GM21786 (cell line): ENCODE data around the gene RUBCNL.
"Not testable (repeated sequence)": the region's sequence is repeated elsewhere in the genome, so short reads cannot be mapped to it uniquely, and the experiment has no call there.

Experiments
- ATAC-seq: cut with Tn5 transposase; IDR thresholded peaks from one replicate; pipeline ENCODE4 v1.9.1; 2021; ENCODE audit not compliant: unreplicated experiment

RUBCNL gene, protein sequence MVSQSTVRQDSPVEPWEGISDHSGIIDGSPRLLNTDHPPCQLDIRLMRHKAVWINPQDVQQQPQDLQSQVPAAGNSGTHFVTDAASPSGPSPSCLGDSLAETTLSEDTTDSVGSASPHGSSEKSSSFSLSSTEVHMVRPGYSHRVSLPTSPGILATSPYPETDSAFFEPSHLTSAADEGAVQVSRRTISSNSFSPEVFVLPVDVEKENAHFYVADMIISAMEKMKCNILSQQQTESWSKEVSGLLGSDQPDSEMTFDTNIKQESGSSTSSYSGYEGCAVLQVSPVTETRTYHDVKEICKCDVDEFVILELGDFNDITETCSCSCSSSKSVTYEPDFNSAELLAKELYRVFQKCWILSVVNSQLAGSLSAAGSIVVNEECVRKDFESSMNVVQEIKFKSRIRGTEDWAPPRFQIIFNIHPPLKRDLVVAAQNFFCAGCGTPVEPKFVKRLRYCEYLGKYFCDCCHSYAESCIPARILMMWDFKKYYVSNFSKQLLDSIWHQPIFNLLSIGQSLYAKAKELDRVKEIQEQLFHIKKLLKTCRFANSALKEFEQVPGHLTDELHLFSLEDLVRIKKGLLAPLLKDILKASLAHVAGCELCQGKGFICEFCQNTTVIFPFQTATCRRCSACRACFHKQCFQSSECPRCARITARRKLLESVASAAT

DNA sequence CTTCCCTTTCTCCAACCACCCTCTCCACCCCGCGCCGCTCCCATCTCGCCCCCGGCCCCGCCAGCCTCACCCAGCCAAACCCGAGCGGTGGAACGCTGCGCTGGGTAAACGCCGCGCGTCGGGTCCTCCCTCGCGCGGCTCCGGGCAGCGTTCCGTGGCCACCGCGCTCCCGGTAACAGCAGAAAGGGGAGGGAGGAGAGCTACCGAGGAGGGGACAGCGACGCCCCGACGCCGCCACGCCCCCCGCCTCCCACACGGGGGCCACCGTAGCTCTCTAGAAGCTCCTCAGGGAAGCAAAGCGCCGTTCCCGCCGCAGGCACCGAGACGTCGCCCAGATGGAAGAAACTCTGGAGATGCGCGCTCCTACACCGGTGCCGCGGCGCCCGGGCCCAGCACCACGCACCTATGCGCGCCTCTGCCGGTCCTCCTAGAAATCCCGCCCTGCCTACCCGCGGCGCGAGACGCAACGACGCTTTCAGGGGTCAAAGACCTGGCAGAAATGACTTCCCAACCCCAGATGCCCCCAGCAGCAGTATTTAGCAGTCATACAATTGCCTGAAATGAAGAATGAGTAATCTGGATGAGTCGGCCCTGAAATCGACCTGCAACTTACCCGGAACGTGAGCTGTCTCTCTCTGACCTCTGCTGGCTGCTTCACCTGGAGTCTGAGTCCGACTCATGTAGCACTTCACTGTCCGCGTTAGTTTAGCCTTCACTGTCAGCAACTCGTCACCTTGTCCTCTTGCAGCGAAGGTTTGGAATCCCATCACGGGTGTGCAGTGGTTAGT lies at the start of gene RUBCNL:
RUBCNL (minus strand) TSS at position 189 of the 788 bp plus-strand sequence. CDS start 14,777 bp downstream, outside the sequence.
- ATAC-seq: no peak

DNA sequence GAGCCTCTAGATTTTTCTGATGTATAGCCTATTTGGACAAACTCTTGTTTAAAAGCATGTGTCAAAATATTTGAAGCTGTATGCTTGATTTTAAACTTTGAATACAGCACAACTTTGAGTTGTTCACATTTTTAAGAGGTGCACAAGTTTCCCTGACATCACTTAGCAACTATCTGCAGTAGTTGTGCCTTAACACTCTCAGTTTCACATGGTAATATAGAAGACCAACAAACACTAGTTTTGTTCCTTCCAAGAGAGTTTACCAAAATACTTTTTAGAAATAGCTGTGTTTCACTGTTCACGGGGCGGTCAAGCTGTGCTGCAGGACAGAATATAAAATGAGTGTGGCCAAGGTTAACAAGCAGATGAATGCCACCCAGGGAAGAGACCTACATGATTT lies 42.5 kb upstream of the RUBCNL start:
- not testable (repeated sequence) for ATAC-seq

DNA sequence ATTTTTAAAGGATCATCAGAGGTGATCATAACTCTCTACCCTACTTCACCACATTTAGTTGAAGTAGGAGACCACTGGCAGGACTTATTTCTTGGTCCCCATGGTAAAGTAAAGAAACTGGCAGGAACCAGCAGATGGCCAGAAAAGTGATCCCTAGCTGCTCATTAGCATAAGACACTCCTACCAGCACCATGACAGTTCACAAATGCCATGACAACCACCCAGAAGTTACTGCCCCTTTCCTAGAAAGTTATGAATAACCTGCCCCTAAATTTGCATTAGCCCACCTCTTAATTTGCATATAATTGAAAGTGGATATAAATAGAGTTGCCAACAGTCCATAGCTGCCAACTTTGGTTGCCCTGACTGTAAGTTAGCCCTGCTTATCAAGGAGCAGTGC lies 18.4 kb upstream of the RUBCNL start:
- no peak for ATAC-seq

DNA sequence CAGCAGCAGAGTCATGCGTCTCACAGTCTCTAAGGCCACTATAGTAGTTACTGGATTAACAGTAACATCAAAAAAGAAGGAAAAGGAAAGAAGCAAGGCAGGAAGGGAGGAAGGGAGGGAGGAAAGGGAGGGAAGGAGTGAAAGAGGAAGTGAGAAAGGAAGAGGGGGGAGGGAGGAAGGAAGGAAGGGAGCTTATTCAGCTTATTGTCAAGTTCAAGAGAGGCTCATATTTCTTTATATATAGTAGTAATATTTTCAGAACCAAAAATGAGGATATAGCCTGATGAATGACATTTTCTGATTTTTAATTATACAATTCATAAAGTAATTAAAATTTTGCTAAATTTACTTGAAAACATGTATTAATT lies 17.7 kb upstream of the RUBCNL start:
- ATAC-seq: no peak

DNA sequence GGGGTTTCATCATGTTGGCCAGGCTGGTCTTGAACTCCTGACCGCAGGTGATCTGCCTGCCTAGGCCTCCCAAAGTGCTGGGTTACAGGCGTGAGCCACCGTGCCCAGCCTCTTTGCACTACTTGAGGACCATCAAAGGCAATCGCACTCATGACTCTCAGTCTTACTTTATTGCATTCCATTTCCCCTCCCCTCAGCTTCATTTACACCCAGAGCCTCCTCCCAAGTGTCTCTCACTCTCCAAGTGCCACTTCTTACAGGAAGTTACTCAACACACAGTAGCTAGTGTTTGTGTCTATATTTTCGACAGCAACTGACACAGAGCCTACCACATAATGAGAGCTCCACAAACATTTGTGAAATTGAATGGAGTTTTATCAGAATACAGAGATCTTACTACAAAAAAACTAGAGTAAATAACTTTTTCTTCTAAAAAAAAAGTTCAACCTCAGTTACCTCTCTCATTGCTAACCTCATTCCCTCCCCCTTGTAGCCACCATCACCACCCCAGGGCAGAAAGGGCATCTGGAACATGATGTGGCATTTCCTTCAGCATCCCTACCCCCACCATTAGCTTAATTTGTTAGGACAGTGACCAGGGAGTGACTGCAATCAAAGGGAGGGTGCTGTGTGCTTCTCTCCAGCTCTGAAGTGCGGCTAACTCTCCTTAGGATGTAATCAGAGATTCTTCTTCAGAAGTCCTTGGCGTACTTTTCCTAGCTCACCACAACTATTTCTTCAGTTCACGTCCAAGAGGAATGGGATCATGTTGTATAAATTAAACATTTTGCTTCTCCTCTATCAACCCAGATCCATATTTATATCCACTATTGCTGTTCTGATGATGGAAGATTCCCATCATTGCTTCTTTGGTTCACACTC lies 17.0 kb upstream of the RUBCNL start:
- no peak for ATAC-seq

DNA sequence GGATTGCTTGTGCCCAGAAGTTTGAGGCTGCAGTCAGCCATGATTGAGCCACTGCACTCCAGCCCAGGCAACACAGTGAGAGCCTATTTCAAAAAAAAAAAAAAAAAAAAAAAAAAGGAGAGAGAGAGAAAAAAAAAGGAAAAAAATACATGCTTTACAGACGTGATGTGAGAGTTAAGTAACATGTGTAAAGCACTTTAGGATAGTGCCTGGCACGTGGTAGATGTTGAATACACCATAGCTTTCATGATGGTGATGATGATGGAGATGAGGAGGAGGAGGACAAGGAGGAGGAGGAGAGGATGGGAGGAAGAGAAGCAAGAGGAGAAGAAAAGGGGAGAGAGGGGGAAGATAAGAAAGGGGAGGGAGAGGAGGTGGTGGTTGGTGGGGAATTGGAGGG lies 15.1 kb upstream of the RUBCNL start:
- ATAC-seq: no peak

DNA sequence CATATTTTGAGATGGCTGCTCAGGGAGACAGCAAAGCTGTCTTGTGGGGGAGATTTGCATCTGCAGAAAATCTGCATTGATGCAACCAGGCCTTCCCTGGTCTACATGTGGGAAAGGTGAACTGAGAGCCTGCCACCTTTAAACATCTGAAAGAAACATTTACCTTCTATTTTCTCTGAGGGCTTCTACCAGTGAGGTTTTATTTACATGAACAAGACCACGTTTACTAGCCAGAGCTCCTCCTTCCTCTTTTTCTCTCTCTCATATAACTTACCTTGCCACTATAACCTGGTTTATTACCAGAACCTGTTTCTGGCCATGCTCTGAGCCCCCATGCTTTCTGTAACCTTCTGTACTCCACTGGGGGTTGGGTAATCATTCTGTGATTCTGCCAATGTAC lies 14.4 kb upstream of the RUBCNL start:
- ATAC-seq: no peak

DNA sequence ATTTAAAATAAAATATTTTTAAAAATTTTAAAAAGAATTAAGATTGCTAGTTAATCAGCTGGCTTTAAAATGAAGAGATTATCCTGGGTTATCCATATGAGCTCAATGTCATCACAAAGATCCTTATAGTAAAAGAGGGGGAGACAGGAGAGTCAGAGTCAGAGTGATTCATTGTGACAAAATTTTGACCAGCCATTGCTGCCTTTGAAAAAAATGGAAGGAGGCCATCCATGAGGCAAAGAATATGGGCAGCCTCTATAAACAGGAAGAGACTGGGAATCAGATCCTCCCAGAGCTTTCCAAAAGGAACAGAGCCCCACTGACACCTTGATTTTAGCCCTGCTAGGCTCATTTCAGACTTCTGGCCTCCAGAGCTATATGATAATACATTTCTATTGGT lies 9.3 kb upstream of the RUBCNL start:
- no peak for ATAC-seq

DNA sequence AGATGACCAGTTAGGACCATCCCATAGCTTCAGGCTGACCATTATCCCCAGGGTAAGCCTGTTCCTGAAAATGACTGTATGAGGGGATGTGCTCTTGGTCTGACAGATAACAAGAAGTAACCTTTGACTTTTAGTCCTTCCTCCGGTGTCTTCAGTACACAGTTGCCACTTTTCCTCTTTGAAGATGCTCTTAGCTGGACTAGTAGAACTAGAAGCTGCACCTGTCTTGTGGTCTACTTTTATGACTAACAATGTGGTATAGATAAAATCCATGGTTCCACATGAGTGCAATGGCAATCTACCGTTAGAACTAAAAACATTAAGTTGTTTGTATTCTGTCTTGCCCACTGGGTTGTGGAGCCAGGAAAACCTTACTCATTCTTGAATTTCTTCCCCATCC lies 5.9 kb upstream of the RUBCNL start:
- ATAC-seq: no peak

DNA sequence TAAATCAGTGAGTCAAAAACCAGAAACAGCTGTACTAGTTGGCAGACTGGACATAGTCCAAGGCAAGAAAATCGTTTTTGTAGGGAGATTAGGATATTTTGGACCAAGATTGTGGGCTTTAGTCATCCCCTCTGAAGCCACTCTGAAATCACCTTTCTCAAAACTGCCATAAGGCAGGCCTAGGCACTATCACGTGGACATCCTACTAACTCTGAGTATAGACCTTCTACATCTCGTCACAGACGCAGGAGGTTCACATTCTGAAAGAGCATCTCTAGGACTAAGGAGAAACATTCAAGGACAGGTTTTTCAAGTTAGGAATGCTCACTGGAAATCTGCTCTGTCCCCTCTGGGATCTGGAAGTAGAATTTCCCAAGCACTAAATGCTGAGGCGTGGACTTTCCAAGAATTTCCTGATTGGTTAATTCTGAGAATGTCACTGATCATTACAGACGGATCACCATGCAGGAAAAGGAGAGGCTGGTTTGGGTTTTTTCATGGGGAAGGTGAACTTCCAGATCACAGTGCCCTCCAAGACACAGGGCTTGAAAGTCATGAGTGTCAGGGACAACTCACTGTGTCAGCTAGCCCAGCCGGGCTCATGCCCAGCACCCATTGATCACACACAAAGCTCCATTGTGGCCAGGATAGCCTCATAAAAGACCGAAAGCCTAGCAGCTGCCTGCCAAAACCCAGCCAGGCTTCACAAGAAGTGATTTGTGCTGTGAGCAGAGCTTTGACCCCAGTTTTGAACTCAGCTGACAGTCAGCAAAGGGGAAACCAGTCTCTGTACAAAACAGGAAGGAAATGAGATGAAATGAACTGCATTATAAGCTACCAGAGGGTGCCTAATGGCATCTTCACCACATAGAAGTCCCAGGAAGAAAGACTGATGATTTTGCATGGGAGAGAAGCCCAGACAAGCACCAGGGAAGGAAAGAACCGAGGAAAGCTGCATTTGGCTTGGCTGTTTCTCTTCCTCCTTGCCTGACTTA lies 2.7 kb upstream of the RUBCNL start:
- peak; percentile 66 for ATAC-seq

DNA sequence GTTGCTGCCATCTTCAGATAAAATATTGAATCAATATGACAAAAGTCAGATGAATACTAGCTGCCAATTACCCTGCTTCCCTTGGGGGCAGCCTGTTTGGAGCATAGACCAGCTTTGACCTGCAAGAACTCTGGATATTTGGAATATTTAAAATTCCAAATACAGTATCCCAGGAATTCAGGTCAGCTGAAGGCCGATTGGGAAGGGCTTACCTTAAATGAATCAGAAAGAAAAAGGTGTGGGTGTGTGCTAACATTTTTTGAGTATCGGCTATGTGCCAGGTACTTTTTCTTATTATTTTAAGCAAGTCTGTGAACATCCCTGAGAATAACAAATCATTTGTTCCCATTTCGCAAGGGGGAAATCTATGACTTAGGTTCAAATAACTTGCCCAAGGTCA lies 1.8 kb upstream of the RUBCNL start:
- ATAC-seq: no peak

DNA sequence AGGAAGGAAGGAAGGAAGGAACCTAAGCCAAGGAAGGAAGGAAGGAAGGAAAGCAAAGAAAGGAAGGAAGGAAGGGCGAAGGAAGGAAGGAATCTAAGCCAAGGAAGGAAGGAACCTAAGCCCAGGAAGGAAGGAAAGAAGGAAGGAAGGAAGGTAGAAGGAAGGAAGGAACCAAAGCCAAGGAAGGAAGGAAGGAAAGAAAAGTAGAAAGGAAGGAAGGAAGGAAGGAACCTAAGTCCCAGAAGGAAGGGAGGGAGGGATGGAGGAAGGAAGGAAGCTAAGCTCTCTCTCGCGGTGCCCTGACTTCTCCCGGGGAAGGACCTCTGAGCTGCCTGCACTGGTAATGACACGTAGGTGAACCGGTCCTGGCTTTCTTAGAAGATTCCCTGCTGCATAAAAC lies 1.3 kb upstream of the RUBCNL start:
- no peak for ATAC-seq

DNA sequence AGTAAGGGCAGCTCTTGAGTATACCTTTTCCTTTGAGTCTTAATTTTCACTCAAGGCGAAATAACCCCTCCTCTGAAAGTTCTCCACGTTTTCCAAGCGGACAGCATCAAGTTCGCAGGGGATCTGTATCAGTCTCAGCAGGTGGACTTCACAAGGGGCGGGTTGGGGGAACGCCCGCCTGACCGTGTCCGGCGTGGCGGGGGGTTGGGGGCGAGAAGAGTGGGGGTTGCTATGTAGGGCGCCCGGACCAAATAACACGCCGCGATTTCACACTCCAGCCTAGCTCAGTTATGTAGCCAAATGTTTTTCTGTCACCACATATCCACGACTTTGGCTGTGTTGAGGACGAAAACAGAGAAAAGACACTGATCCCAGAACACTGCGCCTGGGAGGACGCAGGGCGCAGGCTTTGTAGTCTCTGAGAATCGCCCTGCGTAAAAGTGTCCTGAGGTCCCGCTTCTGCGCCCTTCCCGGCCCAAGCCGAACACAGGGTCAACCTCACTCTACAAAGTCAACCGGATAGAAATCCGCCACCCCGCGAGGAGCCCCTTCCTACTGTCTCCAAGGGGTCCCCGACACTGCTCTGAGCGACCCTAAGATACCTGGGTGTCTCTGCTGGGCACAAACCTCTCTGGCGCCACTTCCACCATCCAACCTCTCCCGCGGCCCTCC lies 524 bp downstream of the RUBCNL start:
- no peak for ATAC-seq

DNA sequence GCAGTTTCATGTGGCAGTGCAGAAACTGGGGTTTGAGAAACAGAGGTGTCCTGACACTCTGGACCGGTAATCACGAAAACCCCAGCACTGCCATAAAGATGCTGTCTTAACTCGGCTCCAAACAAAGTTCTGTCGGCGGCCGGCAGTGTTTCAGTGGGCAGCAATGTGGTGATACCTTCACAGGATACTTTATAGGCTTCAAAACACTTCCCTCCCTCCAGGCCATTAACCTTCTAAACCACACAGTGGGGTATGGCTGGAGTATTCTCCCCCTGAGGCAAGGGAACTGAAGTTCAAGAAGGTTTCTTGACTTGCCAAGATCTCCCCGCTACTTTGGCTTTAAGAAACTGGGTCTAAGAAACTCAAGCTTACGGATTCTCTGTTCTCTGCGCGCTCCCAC lies 1.1 kb downstream of the RUBCNL start:
- no peak for ATAC-seq

DNA sequence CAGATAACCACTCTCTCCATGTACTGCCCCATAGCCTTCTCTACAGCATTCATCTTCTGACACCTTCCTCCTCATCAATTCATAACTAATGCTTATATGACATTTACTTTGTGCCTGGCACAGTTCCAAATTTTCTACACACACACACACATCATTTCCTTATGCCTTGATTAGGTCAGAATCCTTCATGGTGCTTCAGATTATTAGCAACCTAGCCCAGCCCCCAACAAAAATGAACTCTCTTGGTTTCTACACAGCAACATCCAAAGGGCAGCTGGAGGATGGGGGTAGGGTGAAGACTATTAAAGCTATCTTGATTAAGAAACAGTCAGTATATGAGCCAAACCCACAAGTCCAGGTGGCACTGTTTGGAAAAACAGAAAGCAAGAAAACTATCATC lies 3.7 kb downstream of the RUBCNL start:
- no peak for ATAC-seq

DNA sequence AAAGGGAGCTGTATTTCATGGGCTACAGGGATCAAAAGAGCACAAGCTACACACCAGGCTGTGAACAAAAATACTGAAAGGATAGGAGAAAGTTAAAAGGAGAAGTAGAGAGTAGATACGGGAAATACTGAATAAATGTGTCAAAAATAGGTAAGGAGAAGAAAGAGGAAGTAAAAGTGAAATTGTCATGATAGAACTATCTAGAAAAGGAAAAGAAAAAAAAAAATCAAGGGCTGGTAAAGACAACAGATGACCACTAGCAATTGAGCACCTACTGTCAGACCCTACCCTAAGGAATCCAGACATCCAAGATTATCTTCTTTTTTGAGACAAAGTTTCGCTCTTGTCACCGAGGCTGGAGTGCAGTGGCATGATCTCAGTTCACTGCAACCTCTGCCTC lies 4.8 kb downstream of the RUBCNL start:
- peak; percentile 53 for ATAC-seq

DNA sequence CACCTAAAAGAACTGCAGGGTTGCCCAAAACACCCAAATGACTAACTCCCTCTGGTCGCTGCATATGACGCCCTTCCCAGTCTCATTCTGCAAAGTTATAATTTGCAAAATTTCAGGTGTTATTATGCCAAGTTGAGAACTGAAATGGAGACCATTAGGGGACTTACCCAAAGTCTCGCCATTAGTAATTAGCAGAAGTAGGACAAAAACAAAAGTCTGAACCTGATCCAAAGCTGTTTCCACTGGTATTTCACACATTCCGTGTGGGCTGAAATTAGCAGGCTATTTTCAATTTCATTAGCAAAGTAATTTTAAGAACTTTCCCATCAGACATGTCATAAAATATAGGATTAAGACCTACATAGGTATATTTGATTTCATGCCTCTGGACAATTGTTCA lies 6.8 kb downstream of the RUBCNL start:
- ATAC-seq: no peak

DNA sequence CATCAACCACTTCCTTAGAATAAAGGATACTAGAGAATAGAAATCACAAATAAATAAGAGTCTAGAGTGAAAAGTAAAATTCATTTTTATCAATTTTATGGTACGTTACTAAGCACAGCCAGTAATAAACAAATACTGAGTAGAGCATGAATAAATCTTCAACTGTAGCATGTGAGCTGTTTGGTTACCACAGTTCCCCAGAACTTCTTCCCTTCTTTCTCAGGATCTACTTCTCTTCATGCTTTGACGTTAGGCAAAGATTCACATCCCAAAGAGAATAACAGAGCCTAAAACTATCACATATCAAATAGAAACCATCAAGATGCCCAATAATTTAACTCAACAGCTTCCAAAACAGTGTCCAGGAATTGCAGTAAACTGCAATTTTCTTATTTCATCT lies 7.4 kb downstream of the RUBCNL start:
- no peak for ATAC-seq

DNA sequence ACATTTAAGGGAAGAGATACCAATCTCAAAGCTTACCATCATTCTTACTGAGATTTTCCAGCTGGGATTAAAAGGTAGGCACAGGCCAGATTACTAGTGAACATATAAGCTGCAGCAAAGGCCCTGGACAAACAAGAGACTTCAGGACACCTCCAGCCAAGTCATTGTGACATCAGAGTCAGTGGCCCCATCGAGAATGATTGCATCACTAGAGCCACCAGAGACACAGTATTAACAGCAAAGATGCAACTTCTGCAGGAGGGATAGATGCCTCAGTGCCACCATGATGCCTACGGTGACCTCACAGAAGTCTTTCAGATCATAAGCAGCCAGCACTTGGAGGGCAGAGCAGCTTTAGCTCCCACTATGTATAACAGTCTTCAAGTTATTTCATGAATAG lies 8.6 kb downstream of the RUBCNL start:
- ATAC-seq: no peak
